ENCODE measurements around the gene PGM3.

Gene PGM3

DNA sequence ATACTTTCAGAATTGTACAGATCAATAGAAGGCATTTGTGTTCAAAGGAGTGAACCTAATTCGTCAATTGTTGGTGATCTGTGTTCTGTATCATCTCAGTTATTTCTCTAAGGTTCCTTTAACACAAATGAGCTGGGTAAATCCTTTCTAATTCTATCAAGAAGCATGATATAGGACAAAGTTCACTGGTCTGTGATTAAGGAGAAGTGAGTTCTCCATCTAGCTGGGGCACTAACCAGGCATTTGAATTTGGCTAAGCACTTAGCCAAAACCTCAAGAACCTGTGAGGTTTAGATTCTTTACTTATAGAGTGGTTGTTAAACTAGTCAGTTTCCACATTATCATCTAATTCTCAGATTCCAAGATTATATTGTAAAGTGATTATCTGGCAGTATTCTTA lies 75.3 kb downstream of the PGM3 start:
- Histone ChIP-seq H3K27ac (ENCODE audit: low read depth, low read length) (no peak overlapping the region), H3K36me3 (ENCODE audit: control insufficient read depth, insufficient read depth, low read length) (peaks cover 32% of the 10 kb centered on the region), H3K4me3 (ENCODE audit: low read depth, low read length) (no peak overlapping the region), H3K27me3 (ENCODE audit: control insufficient read depth, insufficient read depth, low read length) (no peaks in the 10 kb centered on the region), H3K4me1 (ENCODE audit: control insufficient read depth, insufficient read depth, low read length) (no peaks in the 10 kb centered on the region), H3K9me3 (ENCODE audit: control insufficient read depth, insufficient read depth, low read length) (no peaks in the 10 kb centered on the region), H3K9ac (ENCODE audit: low read depth, low read length) (no peak overlapping the region)

Data from HUES48 (cell line).